Nephron progenitor cell (in vitro differentiated cells): ENCODE data around the gene RBBP6.
"Not testable (repeated sequence)": the region's sequence is repeated elsewhere in the genome, so short reads cannot be mapped to it uniquely, and the experiment has no call there.

Source experiments
- DNase-seq: peaks from one replicate; pipeline ENCODE4 v3.0.0; 2021
- H3K27ac Mint-ChIP-seq: 2 replicates; pipeline ENCODE4 v1.8.0; 2021; ENCODE audit warnings: mild to moderate bottlenecking, moderate library complexity, mixed read lengths
- H3K27me3 Mint-ChIP-seq: 2 replicates; pipeline ENCODE4 v1.8.0; 2021; ENCODE audit warnings: mild to moderate bottlenecking, low read depth, mixed read lengths; ENCODE audit not compliant: poor library complexity
- H3K36me3 Mint-ChIP-seq: 2 replicates; pipeline ENCODE4 v1.8.0; 2021; ENCODE audit warnings: low read depth, mixed read lengths
- H3K4me1 Mint-ChIP-seq: 2 replicates; pipeline ENCODE4 v1.8.0; 2021; ENCODE audit warnings: mixed read lengths
- H3K4me3 Mint-ChIP-seq: 2 replicates; pipeline ENCODE4 v1.8.0; 2021; ENCODE audit warnings: mild to moderate bottlenecking, moderate library complexity, mixed read lengths
- H3K9me3 Mint-ChIP-seq: 2 replicates; pipeline ENCODE4 v1.8.0; 2021; ENCODE audit warnings: mild to moderate bottlenecking, moderate library complexity, mixed read lengths
- TF ChIP-seq, protein P1 (sequence below): fragments of 200-600 bp; sonication (generic); IDR thresholded peaks from 2 replicates; pipeline ENCODE4 v1.5.0; 2021; ENCODE audit warnings: antibody characterized with exemption

Gene RBBP6, protein sequence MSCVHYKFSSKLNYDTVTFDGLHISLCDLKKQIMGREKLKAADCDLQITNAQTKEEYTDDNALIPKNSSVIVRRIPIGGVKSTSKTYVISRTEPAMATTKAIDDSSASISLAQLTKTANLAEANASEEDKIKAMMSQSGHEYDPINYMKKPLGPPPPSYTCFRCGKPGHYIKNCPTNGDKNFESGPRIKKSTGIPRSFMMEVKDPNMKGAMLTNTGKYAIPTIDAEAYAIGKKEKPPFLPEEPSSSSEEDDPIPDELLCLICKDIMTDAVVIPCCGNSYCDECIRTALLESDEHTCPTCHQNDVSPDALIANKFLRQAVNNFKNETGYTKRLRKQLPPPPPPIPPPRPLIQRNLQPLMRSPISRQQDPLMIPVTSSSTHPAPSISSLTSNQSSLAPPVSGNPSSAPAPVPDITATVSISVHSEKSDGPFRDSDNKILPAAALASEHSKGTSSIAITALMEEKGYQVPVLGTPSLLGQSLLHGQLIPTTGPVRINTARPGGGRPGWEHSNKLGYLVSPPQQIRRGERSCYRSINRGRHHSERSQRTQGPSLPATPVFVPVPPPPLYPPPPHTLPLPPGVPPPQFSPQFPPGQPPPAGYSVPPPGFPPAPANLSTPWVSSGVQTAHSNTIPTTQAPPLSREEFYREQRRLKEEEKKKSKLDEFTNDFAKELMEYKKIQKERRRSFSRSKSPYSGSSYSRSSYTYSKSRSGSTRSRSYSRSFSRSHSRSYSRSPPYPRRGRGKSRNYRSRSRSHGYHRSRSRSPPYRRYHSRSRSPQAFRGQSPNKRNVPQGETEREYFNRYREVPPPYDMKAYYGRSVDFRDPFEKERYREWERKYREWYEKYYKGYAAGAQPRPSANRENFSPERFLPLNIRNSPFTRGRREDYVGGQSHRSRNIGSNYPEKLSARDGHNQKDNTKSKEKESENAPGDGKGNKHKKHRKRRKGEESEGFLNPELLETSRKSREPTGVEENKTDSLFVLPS (N-terminal part only)

DNA sequence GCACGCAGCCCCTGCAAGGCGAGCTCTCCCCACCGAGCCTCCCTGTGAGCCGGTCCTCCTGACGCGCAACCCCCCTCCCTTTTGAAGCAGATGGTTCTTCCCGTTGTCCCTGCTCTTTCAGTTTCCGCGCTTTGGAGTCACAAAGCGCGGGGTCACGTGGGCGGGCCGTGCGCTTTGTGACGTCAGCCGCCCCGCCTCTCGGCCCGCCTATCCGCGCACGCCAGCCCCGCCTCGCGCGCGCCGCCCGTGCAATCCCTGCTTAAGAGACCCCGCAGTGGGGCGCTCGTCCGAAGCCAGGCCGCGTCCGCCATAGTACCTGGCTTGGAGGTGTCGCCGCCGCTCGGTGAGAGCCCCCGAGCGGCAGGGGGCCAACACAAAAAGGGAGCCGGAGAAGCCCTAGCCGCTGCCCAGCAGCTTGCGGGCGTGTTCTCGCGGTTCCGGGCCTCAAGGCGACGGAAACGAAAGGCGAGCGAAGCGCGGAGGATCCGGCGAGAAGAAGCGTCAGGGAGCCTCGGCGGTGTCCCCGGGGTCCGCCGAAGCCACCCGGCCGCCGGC lies at the start of gene RBBP6:
TSS of gene RBBP6 (plus strand) at position 272 of the 555 bp plus-strand sequence. CDS start 1,061 bp downstream, outside the sequence.
- H3K4me3 Mint-ChIP-seq, result peak within 1 kb of the TSS; percentile 99
- H3K27me3 Mint-ChIP-seq, result no peaks in the 10 kb centered on the region
- peak; percentile 94 for DNase-seq
- TF ChIP-seq, protein P1, sequence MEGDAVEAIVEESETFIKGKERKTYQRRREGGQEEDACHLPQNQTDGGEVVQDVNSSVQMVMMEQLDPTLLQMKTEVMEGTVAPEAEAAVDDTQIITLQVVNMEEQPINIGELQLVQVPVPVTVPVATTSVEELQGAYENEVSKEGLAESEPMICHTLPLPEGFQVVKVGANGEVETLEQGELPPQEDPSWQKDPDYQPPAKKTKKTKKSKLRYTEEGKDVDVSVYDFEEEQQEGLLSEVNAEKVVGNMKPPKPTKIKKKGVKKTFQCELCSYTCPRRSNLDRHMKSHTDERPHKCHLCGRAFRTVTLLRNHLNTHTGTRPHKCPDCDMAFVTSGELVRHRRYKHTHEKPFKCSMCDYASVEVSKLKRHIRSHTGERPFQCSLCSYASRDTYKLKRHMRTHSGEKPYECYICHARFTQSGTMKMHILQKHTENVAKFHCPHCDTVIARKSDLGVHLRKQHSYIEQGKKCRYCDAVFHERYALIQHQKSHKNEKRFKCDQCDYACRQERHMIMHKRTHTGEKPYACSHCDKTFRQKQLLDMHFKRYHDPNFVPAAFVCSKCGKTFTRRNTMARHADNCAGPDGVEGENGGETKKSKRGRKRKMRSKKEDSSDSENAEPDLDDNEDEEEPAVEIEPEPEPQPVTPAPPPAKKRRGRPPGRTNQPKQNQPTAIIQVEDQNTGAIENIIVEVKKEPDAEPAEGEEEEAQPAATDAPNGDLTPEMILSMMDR, result no peak
- peaks cover 32% of the 10 kb centered on the region for H3K4me1 Mint-ChIP-seq
- H3K27ac Mint-ChIP-seq, result peak within 1 kb of the TSS; percentile 100
- H3K9me3 Mint-ChIP-seq, result no peaks in the 10 kb centered on the region
- H3K36me3 Mint-ChIP-seq, result peaks cover 22% of the 10 kb centered on the region

DNA sequence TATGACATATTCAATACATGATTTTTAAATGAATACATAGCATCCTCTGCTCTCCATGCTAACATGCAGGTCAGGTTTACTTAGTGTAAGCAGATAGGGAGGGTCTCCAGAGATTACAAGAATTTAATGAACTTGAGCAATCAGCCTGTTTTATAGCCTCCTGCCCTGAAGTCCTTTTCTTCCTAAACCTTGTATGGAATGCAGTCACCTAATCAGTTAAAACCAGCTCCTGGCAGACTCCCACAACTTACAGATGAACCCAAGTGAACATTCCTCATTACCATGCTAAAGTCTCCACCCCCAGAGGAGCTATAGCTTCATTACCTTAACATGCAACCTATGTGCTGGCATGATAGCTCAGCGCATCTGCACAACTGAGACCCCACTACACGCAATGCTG lies 48.5 kb upstream of the RBBP6 start:
- TF ChIP-seq, protein P1, result no peak

DNA sequence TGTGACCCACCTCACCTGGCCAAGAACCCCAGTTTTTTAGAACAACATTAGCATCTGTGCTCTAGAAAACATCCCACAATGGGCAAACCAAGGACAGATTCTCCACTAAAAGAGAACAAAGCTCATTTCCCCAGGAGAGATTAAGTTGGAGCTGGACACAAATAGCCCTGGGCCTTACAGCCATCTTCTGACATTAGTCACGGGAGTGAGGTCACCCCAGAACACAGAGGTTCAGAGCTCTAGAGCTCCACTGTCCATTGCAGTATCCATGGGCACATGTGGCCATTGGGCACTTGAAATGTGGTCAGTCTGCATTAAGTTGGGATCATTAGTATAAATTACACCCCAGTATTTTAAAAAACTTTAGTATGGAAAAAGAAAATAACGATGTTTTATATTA lies 47.6 kb upstream of the RBBP6 start:
- Mint-ChIP-seq H3K36me3 (peaks cover 7% of the 10 kb centered on the region), H3K4me3 (no peak overlapping the region), H3K27ac (no peak overlapping the region), H3K27me3 (peaks cover 9% of the 10 kb centered on the region), H3K9me3 (peaks cover 30% of the 10 kb centered on the region), H3K4me1 (peaks cover 4% of the 10 kb centered on the region)
- DNase-seq, result no peak
- TF ChIP-seq, protein P1, result no peak

More for the DNA sequence above, 48.5 kb upstream of the RBBP6 start:
- Mint-ChIP-seq H3K36me3 (peaks cover 7% of the 10 kb centered on the region), H3K27ac (no peak overlapping the region), H3K27me3 (peaks cover 8% of the 10 kb centered on the region), H3K4me1 (peaks cover 4% of the 10 kb centered on the region), H3K9me3 (peaks cover 30% of the 10 kb centered on the region), H3K4me3 (no peak overlapping the region)
- DNase-seq, result no peak

DNA sequence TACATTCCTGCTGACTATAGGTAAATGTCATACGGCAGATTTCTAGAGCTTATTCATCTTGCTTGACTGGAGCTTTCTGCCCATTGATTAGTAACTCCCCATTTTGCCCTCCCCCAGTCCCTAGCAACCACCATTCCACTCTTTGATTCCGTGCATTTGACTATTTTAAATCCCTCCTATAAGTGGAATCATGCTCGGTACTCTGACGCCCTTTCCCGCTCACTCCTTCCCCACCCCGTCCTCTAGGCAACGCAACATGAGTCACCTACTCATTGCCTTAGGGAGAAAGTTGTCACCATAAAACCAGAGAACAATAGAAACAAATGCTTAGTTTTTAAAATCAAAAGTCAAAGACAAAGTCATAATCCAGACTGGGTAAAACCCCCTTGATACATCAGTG lies 45.5 kb upstream of the RBBP6 start:
- Mint-ChIP-seq H3K4me1 (peaks cover 10% of the 10 kb centered on the region), H3K36me3 (peaks cover 3% of the 10 kb centered on the region), H3K9me3 (peaks cover 9% of the 10 kb centered on the region), H3K4me3 (no peak overlapping the region), H3K27ac (no peak overlapping the region), H3K27me3 (peaks cover 9% of the 10 kb centered on the region)
- TF ChIP-seq, protein P1, result no peak
- no peak for DNase-seq

DNA sequence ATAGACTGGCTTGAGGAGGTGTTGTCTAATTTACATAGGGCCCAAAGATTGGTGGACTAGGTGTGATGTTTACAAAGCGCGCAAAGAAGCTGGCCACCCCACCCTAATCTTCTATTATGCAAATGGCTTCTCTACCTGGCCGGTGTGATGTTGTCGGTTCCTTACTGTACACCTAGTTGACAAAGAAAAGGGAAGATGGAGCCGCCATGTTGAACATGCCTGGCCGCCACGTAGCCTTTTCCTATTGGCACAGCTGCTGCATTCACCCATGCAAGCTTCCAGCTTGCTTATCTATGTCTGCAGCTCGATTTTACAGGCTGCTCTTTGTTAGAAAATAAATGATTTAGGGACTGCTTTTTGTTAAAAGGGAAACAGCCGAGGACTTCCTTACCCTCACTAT lies 44.2 kb upstream of the RBBP6 start:
- peaks cover 10% of the 10 kb centered on the region for H3K4me1 Mint-ChIP-seq
- not testable (repeated sequence) for H3K27me3 Mint-ChIP-seq, H3K9me3 Mint-ChIP-seq, H3K27ac Mint-ChIP-seq, DNase-seq, H3K4me3 Mint-ChIP-seq, H3K36me3 Mint-ChIP-seq

DNA sequence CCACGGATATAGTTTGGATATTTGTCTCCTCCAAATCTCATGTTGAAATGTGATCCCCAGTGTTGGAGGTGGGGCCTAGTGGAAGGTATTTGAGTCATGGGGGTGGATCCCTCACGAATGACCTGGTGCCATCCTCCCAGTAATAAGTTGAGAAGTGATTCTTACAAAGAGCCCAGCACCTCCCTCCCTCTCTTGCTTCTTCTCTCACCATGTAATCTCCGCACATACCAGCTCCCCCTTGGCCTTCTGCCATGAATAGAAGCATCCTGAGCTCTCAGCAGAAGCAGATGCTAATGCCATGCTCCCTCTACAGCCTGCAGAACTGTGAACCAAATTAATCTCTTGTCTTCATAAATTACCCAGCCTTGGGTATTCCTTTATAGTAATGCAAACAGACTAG lies 41.9 kb upstream of the RBBP6 start:
- Mint-ChIP-seq H3K4me1 (peaks cover 6% of the 10 kb centered on the region), H3K36me3 (no peaks in the 10 kb centered on the region), H3K27me3 (peaks cover 10% of the 10 kb centered on the region), H3K4me3 (no peak overlapping the region), H3K9me3 (no peaks in the 10 kb centered on the region), H3K27ac (no peak overlapping the region)
- DNase-seq, result no peak
- TF ChIP-seq, protein P1, result no peak
